HG03565 (cell line): ENCODE data around the gene TLCD4.

Experiments used
- ATAC-seq: cut with Tn5 transposase; IDR thresholded peaks from one replicate; pipeline ENCODE4 v1.9.1; 2021; ENCODE audit warnings: mild to moderate bottlenecking, moderate library complexity; ENCODE audit not compliant: unreplicated experiment

Gene TLCD4

DNA sequence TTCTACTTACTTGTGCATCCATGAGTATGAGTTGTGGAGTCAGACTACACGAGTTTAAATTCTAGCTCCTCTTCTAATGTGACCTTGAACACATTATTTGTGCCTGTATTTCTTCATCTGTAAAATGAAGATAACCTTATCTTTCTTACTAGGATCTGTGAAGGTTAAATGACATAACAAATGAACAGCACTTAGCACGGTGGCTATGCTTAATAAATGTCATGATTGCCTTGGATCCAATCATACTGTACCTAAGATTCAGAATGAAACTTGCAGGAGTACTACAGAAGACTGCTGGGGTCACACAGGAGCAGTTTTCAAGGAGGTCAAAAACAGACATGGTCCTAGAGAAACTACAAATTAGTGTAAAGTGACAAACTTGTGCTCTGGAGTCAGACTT, 22.2 kb upstream of the TLCD4 start:
- no peak for ATAC-seq

DNA sequence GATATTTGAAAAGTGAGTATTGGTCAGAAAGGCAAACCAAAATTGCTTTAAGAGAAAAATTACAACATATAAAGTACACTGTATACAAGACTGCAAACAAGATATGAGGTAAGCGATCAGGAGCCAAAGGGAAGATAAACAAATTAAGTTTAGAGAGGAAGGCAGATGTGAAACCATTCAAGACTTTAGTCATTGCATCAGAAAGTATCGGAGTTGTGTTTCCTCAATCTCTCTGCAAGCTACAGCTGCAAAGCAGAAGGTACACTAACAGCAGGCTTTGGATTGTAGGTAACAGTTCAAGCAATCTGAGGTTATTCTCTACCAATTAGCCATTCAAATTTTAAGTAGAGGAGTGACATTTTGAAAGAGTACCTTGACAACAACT, 21.3 kb upstream of the TLCD4 start:
- ATAC-seq = peak; percentile 94

DNA sequence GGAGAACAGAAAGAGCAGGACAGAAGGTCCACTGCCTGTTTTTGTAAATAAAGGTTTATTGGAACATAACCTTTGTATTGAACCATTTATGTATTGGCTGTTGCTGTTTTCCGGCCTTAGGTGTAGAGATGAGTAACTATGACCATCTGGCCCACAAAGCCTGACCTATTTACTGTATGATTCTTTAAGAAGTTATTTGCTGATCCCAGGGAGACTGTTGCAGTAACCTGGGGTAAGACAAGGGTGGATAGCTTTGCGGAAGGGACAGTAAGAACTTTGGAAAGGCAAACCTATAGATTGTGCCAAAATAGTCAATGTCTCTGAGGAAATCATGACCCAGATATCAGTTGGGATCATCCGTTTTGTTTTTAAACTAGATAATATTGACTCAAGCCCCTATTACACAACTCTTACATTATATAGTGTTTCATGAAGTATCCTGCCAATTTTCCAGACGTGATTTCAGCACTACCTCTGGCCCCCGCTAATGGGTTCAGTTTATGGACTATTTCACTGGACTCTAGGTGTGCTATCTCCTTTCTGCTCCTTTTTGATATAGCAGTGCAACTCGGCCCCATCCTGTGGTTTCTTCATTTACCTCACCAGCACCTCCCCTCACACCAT, 20.8 kb upstream of the TLCD4 start:
- peak; percentile 23 for ATAC-seq

DNA sequence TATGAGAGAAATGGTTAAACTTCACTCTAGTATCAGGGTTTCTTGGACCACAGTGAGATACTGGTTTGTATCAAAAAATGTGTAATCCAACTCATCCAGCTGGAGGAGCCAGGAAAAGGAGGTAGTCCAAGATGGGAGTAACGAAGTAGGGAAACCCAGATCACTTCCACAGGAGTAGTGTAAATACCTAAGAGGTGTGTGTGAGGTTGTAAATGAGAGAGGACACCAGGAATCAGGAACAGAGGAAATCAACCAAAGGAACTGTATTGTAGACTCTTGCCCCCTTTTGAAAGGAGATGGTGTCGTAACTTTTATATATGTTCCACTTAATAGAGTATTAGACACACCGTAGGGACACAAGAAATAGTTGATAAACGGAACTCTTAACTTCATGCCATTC, 19.7 kb upstream of the TLCD4 start:
- ATAC-seq = no peak

DNA sequence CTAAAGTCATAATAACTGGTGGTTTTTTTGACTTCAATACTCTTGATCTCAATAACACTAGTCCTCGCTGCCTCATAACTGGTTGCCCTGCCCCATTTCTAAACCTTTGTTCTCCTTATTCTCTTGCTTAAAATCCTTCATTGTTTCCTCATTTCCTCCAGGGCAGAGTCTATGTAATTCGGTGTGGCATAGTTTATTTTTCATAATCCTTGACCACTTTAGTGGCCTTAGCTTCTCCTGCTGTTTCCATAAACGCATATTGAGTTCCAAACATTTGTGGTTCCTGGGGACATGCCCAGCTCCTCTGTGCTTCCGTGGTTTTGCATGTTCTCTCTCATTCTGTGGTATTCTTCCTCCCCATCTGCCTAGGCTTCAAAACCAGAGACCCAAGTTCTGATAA, 19.0 kb upstream of the TLCD4 start:
- ATAC-seq = no peak

DNA sequence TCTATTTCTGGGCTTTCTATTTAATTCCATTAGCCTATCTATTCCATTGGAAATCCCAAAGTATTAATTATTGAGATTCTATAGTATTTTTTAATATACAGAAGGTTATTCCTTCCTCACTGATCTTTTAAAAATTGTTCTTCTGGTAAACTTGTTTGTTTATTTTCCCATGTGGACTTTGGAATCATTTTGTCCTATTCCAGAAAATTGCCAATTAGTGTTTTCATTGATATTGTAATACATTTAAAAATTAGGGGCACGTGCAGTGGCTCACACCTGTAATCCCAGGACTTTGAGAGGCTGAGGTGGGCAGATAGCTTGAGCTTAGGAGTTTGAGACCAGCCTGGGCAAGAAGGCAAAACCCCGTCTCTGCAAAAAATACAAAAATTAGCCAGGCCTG, 8.4 kb upstream of the TLCD4 start:
- ATAC-seq = no peak

DNA sequence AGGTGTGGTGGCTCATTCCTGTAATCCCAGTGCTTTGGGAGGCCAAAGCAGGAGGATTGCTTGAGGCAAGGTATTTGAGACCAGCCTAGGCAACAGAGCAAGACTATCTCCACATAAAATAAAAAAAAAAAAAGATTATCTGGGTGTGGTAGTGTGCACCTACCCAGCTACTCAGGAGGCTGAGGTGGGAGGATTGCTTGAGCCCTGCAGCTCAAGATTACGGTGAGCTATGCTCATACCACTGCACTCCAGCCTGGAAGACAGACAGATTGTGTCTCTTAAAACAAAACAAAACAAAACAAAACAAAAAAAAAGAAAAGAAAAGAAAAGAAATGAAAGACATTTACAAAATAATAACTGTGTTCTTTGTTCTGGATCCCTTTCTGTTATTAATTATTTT, 6.1 kb upstream of the TLCD4 start:
- no peak for ATAC-seq

DNA sequence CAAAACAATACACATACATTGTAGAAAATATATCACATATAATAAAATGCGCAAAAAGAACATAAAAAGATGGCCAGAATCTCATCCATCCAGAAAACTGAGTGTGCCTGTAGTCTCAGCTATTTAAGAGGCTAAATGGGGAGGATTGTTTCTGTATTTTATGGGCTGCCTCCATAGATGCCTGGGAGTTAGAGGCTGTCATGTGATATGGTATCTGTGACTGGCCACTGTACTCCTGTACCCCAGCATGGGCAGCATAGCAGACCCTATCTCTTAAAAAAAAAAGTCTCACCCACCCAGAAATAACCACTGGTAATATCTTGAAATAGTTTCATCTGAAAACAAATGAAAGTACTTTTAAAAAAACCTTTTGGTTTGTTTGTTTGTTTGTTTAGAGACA, 3.5 kb upstream of the TLCD4 start:
- no peak for ATAC-seq

DNA sequence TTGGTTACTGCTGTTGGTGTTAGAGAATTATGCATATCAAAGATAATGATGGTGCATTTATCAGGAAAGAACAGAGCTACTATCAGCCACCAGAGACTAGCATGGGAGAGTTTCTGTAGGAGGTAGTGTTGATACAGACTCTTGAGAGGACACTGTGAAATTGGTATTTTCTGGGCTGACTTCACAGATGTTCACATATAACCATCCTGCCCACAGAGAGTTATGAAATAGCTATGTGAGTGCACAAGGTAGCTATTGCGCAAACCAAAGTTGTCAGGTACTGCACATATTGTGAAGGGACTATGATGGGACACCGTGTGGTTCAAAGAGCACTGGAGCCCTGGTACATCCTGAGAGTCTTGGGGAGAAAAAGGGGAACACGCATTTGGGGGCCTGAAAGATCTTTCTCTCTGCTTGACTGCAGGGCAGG, 1.4 kb upstream of the TLCD4 start:
- ATAC-seq = no peak

DNA sequence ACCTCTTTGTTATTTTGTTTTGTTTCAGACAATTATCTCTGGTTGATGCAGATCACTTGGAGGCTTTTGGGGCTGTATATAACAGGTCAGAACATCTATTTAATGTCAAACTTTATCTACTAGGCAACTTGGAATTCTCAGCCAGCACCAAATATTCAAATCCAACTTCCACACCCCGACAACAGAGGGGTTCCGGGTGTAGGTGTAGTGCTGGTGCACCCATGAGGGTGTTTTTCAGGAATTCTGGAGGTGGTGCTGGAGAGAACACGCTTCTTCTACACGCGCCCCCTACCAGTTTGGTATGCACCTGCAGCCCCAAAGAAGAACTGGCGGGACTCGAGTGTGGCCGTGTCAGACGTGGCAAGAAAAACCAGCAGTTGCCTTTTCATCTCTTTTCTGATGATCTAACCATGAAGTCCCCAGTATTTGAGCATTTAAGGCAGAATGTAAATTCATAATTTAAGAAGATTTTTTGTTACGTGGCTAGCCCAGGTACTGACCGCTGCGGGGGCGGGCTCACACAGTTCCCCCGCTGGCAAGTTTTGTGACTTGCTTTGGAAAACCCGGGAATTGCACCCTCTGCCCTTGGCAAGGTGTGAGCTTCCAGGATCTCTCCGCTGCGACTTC, 462 bp upstream of the TLCD4 start:
- ATAC-seq = no peak

DNA sequence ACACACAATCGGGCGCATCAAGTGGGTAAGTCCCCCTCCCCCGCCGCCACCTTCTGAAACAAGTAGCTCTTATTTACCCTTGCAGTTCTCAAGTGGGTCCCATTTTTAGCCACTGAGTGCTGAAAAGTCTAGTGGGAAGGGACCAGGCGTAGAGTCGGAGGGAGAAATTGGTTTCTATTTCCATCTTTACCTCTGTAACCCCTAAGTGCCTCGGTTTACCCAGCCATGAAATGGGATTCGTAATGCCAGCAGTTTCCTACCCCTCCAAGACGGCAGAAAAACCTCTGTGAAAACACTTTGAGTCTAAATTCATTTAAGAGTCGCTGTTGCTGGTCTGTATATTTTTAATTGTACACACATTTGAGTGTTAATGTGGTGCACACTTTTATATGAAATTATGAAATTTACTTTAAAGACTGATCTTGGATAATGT, 928 bp downstream of the TLCD4 start:
- no peak for ATAC-seq

DNA sequence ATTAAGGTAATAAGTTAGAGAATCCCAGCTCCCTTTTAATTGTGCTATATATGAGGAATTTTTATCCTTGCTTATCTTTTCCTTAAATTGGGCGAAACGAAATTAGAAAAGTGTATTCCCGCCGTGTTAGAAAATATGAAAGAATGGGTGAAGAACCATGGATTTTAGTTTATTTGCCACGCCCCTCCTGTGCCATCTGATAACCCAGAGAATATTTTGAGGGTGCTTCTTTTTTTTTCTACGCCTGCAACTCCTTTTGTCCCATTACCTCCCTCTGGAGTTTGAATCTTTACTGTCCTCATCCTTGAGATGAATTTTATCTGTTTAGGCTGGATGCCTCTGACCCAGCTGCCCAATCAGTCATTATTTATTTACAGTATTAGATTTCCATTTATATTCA, 1.6 kb downstream of the TLCD4 start:
- ATAC-seq = no peak

DNA sequence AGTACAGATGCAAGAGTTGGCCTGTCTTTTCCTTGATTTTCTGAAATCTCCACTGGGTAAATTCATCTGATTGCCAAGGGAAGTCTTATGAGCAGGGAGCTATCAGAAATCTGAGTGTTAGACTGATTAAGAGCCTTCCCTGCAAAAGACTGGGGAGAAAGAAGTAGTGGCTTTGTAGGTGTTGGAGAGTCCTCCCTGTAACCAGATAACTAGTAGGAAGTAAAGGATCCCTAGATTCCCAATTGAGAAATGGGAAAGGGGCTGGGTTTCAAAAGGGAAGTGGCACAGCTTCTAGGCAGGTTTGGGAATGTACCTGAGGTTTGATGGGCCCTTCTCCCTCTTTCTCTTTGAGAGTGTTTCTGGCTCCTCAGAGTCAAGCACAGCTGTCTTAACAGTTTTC, 2.1 kb downstream of the TLCD4 start:
- ATAC-seq = no peak

DNA sequence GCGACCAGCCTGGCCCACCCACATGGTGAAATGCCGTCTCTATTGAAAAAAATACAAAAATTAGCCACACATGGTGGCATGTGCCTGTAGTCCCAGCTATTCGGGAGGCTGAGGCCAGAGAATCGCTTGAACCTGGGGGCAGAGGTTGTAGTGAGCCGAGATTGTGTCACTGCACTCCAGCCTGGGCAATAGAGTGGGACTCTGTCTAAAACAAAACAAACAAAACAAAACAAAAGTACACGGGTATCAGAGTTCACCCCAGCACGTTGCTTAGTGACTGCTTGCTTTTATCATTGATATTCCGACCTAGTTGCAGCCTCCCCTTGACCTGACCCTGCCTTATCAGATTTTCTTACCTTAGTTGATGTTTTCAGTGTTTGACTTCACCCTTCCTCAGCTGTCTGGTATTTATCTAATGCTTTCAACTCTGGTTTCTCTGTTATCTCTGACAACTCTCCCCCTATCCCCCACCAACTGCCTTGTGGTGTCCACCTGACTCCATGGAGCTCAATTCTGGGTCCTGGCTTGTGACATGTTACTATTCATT, 5.1 kb downstream of the TLCD4 start:
- ATAC-seq = no peak

DNA sequence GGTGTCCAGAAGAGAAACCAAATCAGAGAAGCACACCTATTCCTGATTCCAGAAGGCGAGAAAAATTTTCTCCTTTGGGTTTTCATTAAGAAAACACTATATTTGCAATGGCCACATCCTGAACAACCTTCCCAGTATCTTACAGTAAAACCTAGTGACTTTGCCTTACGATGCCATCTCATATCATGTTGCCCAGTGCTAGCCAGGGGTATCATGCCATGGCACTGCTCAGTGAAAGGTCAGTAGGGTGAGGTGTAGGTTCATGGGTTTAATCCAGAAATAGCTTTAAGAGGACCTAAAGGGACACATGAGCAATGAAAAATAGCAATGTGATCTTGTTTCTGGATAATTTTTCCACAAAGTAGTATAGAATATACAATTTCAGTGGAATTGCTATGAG, 7.2 kb downstream of the TLCD4 start:
- ATAC-seq = no peak

DNA sequence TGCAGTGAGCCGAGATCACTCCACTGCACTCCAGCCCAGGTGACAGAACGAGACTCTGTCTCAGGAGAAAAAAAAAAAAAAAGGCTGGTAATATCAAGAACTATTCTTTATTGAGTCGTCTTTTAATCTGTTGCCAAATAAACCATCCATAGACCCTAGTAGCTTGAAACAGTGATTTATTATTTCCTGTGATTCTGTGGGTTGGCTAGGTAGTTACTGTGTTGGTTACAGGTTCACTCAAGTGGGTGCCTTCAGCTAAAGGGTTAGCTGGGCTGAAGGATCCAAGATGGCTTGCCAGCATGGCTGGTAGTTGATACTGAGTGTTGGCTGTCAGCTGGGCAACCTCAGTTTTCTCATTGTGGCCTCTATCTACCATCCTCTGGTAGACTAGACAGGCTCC, 9.2 kb downstream of the TLCD4 start:
- no peak for ATAC-seq

DNA sequence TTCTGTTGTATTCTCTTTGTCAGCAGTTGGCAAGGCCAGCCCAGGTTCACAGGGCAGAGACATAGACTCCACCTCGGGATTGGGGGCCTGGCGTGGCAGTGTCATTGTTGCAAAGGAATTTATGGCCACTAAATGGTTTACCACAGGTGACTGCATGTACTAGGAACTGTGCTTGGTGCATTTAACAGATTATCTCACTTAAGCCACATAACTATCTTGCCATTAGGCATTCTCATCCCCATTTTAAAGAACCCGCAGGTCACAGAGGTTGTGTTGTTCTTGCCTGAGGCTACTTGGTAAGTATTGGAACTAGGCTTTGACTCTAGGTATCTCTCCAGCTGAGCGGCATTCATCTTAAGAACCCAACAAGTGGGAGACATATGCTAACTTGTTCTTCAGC, 9.7 kb downstream of the TLCD4 start:
- ATAC-seq = no peak

DNA sequence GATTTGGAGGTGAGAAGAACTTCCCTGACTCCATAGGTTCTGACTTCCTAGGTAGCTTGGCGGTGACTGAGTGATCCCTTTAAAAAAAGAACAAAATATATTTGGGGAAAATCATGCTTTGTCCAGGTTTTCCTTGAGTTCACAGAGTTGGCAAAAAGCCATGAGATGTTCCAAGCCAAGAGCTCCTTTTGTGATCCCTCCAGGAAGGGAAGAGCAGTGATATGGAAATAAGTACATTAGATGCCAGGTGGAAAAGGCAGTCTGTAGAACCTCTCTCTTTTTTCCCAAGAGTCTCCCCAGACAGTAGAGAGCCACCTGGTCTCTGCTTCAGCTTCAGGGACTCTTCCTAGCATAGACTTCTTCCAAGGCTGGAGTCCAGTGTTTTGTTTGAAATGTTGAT, 10.2 kb downstream of the TLCD4 start:
- ATAC-seq = no peak

DNA sequence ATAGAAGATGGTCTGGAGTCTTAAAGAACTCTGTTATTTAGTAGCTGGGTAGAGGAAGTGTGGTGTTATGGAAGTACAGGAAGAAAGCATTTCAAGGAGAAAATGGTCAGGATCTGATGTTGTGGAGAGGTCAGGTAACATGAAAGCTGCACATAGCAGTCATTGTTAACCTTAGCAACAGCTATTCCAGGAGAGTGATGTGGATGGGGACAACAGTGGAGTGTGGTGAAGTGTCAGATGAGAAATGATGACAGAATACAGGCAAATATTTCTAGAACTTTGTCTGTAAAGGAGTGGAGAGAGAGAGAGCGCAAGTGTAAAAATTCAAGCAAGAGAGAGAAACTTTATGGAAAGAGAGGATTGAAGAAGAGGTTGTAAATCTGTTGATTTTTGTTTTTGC, 15.6 kb downstream of the TLCD4 start:
- no peak for ATAC-seq

DNA sequence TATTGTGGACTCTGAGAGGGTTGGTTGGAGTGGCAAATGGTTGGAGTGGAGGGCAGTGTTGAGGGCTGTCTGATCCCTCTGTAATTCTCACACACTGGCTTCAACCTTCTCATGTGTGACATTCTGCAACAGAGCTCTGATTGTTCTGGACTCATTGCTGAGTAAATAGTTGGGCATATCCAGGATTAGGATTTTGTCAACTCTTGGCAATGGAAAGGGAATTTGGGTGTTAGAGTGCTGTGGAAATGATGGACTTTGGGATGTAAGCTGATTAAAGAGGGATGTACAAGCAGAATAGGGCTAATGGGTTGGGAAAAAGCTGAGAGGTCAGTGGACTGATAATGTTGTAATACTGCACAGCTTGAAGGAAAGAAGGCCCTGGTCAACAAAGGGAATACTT, 16.5 kb downstream of the TLCD4 start:
- ATAC-seq = no peak

DNA sequence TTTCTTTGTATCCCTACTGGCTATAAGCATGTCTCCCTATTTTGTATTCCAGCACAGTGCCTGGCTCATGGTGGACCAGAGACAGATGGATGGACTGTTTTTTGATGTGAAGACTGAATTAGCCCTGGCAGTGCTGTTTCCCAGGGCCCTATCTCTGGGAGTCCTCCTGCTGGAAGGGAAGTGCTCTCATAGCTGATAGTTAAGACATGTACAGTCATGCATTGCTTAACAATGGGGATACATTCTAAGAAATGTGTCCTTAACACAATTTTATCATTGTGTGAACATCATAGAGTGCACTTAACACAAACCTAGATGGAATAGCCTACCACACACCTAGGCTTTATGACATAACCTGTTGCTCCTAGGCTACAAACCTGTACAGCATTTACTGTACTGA, 21.1 kb downstream of the TLCD4 start:
- ATAC-seq = no peak

DNA sequence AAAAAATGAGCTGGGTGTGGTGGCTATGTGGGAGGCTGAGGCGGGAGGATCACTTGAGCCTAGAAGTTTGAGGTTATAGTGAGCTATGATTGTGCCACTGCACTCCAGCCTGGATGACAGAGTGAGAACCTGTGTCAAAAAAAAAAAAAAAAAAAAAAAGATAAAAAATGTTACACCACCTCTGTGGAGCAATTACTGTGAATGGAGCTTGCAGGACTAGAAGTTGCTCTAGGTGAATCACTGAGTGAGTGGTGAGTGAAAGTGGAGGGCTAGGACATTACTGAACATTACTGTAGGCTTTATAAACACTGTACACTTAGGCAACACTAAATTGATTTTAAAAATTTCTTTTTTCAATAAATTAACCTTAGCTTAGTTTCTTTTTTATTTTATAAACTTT, 21.9 kb downstream of the TLCD4 start:
- ATAC-seq = no peak

DNA sequence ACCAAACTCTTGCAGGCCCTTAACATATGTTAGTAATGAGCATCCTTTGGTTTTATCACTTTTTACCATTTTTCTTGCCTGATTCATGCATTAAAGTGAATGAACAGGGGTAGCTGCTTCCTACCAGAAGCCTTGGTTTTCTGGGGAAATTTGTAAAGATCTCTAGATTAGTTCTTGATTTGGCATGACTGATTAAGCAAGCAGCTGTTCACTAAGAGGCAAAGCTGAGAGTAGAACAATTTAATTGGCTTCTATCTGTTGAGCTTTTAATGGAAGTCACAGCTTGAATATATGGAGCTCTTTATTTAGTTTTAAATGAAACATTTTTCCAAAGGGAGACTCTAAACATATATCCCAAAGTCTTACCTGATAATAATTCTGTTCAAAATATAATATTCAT, 23.6 kb downstream of the TLCD4 start:
- no peak for ATAC-seq
